Left renal cortex interstitium (tissue), 4 donors: Measurements from ENCODE around the gene ZDHHC22. TPM values are rescaled to one million over a fixed set of nuclear protein-coding genes. Genes with fewer than 3 reads are reported as not detected.
"Not testable (repeated sequence)": the region's sequence is repeated elsewhere in the genome, so short reads cannot be mapped to it uniquely, and the experiment has no call there.

Experiments used
- DNase-seq, 4 donors: peaks; one replicate each; pipeline ENCODE4 v3.0.0-alpha.2; 2013; ENCODE audit warnings: low read depth in 4 of 4, low spot score in 2 of 4, missing footprints in 1 of 4
- polyA plus RNA-seq, 4 donors: library from polyadenylated mRNA; unstranded; fragments of 120-200 nt; gene quantifications; one replicate each; pipeline ENCODE4 v1.2.1, GENCODE V29; 2013; ENCODE audit not compliant: insufficient read length in 4 of 4

Gene ZDHHC22, protein sequence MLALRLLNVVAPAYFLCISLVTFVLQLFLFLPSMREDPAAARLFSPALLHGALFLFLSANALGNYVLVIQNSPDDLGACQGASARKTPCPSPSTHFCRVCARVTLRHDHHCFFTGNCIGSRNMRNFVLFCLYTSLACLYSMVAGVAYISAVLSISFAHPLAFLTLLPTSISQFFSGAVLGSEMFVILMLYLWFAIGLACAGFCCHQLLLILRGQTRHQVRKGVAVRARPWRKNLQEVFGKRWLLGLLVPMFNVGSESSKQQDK
- under 1 TPM; 0.45 to 0.86 (median 0.55) TPM for polyA plus RNA-seq

DNA sequence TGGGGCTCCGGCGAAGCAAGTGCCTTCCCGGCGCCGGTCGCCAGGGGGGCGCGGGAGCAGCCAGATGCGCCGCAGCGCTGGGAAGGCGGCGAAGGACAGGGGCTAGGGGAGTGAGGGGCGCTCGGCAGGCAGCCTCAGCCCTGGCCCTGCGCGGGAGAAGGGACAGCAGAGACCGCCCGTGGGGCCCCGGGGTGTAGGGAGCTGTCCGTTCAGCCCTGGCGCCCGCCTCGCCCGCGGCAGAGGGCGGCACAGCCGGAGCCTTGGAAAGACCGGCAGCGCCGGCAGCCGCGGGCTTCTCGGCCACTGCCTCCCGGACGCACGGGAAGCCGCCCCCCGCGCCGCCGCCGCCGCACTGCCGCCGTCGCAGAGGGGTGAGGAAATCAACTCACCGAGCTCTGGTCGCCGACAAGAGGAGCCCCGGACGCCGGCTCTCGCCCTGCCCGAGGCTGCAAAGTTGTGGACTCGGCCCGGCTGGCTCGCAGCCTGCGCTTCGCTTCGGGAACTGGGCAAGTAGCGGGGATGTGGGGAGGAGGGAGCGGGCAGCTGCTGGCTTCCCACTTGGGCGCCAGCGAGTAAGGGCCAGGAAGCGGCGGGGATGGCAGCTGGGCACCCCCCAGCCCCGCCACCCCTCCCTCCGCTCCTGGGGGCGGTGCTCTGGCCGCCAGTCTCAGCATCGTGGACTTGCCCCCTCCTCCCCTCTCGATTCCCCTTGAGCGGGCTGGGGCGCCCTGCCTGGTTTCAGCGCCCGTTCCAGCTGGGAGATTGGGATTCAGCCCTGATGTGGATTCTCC is at the start of gene ZDHHC22:
Gene ZDHHC22, minus strand, starts transcription at position 578 of the 791 bp plus-strand sequence. CDS start 2,053 bp downstream, outside the sequence.
- DNase-seq: peak in 1 of 4 donors; percentile 50

DNA sequence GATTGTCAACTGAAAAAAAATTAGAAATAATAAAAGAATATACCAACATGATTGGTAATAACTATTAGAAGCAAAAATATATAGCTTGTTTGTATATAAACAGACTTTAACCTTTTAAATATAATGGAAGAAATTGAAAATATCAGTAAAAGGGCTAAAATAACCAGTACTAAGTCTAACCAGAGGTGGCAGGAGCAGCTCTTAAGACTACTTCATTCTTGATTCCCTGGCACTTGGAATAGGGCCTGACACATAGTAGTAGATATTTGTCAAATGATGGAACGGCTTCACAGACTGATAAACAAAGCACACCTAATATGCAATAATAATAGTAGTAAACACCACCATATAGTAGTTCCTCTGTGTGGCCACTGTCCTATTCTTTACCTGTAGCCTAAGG is 49.4 kb upstream of the ZDHHC22 start:
- no peak for DNase-seq

DNA sequence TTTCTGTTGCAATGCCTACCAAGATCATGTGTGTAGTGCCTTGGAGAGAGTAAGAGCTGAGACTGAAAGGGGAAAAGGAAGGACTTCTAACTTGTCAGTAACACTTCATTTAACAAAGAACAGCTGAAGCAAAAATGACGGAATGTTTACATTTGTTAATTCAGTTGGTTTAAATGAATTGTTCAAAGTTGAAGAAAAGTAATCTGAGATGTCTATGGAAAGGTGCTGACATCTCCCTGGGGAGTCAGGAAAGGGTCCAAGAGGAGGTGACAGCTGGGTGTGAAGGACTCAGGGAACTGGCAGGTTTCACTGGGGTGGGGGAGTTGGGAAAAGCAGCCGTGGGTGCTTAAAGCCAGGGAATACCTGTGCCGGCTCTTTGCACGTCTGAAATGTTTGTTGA is 47.9 kb upstream of the ZDHHC22 start:
- DNase-seq: no peak

DNA sequence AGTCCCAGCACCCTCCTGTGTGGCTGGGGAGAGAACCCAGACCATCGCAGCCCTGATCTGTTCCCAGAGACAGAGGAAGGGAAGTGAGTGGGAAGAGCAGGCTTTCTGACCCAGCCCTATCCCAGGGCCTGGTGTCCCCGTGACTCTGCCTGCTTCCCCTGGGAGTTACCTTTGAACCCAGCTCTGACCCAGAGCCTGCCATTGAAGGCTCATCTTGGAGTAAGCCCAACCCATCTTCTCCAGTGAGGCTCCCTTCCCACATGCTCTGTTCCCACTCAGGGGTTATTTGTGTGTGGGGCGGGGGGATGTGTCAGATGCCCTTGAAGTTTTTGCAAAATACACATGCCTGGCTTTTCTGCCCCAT is 46.0 kb upstream of the ZDHHC22 start:
- no peak for DNase-seq

GRCh38 chr14:77186911-77187648 is 45.5 kb upstream of the ZDHHC22 start:
- DNase-seq: no peak

GRCh38 chr14:77185093-77185465 is 43.5 kb upstream of the ZDHHC22 start:
- no peak for DNase-seq

DNA sequence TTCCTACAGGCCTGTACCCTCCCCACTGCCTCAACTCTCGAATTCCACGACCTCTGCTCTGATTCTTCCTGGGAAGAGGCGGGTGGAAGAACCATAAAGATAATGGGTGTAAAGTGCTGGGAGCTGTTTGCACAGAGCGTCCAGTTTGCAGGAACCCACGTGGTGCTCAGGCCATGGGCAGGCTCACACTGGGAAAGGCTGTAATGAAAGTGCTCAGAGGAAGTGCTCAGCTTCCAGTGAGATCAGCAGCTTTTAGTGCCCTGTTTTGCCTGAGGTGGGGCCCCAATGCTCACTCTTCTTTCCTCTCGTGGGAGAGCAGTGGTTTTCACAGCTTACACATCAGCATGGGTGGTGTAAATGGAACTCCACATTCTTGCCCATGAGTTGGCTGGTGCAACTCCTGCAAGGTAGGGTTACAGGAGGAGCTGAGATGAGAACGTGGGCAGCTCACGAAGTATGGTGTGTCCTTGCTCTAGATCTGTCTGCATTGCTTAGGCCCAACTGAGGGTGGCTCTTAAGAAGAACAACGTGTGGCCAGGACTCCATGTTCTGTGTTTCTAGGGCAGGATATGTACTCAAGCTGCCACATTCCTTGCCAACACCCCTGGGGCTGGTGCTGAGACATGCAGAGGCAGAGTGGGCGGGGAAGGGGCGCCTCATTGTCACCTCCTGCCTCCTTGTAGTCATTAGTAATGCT is 43.0 kb upstream of the ZDHHC22 start:
- no peak for DNase-seq

GRCh38 chr14:77183896-77184295 is 42.3 kb upstream of the ZDHHC22 start:
- DNase-seq: no peak

GRCh38 chr14:77181603-77182437 is 40.2 kb upstream of the ZDHHC22 start, which contains the start of gene TMEM63C:
TSS of gene TMEM63C (plus strand) at chr14:77181798. CDS start at chr14:77218814, 37,016 bp downstream.
- DNase-seq: peak in 3 of 4 donors; percentile 50 to 70 (median 65)

DNA sequence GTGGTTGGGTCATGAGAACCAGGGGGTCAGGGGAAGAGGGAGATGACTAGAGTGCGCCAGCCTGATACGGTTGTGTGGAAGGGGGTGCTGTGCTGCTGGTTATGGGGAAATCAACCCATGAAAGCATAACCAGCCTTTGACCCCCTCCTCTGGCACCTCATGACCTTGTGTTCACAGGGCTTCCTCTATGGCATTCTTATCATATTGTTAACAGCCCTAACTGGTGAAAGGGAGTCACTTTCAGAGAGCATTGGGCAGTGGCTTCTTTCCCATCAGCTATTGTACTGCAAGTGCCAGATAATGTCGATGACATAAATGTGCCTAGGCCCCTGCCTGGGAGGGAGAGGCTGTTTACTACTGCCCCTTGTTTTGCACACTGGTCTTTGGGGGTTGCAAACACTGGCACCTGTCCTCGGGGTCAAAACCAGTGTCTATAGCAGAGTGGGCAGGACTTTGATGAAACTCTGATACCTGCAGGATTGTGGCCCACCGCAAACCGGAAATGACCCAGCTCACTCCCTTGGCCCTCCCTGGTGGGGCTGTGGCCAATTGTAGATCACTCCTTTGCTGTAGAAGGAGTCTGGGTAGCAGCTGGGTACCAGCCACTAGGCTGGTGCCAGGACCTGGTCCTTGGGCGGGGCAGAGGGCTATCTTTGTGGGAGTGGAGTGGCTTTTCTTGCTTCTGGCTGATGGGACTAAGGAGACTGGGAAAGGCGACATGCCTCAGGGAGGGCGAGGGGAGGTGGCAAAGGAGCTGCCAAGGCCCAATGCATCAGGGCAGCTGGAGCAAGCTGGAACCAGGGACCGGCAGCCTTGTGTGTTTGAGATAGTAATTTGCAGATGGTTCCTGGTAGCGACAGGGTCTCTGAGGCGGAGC is 39.4 kb upstream of the ZDHHC22 start:
- DNase-seq: peak in 1 of 4 donors; percentile 42

DNA sequence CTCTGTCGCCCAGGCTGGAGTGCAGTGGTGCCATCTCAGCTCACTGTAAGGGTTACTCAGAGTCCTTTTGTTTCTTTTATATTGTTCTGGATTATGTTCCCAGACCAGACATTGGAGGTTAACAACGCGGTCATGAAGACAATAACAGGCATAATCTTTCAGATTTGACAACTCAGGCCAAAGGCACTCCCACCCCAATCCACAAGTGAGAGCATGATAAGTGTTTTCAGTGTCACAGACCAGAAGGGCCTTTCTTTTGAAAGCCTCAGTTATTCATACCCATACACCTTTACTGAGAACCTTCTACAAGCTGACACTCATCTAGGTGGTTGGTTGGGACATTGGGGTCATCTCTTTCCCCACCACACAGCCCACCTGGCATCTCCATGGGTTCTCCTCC is 37.1 kb upstream of the ZDHHC22 start:
- no peak for DNase-seq

- DNase-seq: no peak
Observed at GRCh38 chr14:77177702-77178101, 36.1 kb upstream of the ZDHHC22 start.

DNA sequence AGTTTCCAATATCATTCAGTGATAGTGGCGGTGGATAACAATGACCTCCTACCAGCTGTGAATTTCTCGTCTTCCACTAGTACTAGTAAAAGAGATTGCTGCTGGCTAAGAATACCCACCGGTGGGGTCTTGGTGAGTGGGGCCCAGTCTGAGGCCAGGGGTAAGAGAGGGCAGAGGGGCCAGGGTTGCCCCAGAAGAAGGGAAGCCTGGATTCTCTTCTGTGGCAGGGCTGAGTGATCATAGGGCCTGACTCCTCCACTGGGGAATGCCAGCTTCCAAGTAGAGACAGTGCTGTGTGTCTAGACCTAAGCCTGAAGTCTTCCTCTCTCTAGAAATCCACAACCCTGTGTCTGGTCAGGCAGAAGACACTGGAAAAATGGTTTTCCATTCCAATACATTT is 34.3 kb upstream of the ZDHHC22 start:
- DNase-seq: no peak

DNA sequence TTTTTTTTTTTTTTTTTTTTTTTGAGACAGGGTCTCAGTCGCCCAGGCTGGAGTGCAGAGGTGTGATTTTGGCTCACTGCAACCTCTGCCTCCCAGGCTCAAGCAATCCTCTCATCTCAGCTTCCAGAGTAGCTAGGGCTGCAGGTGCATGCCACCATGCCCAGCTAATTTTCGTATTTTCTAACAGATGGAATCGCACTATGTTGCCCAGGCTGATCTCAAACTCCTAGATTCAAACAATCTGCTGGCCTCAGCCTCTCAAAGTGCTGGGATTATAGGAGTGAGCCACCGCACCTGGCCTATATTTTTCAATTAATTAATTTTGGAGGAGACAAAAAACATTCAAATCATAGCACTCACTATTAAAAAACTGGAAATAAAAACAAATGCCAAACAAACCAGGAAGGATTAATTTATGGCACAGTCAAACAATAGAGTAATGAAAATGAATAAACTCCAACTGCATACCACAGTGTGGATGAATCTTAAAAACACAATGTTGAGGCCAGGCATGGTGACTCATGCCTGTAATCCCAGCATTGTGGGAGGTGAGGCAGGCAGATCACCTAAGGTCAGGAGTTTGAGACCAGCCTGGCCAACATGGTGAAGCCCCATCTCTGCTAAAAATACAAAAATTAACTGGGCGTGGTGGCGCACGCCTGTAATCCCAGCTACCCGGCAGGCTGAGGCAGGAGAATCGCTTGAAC is 32.5 kb upstream of the ZDHHC22 start:
- not testable (repeated sequence) for DNase-seq

- no peak for DNase-seq
Observed at GRCh38 chr14:77172916-77173315, 31.3 kb upstream of the ZDHHC22 start.

DNA sequence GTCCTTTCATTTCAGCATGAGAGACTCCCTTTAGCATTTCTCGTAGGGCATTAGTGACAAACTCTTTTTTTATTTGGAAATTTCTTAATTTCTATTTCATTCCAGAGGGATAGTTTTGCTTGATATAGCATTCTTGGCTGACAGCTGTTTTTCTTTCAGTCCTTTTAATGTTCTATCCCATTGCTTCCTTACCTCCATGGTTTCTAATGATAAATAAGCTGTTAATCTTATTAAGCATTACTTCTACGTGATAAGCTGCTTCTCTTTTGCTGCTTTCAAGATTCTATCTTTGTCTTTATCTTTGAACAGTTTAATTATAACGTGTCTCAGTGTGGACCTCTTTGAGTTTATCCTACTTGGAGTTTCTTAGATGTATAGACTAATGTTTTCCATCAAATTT is 28.5 kb upstream of the ZDHHC22 start:
- DNase-seq: no peak

- DNase-seq: no peak
Observed at GRCh38 chr14:77161011-77161410, 19.4 kb upstream of the ZDHHC22 start.

GRCh38 chr14:77158882-77159255 is 17.3 kb upstream of the ZDHHC22 start:
- no peak for DNase-seq
